GM12878 (cell line): Measurements from ENCODE around the gene S100A16.

ENCODE experiments used
- CTCF ChIP-seq, 3 experiments: IDR thresholded peaks in 2 of 3; conservative IDR thresholded peaks in 1 of 3; 2 replicates each; pipeline ENCODE4 v1.5.1; 2011; ENCODE audit warnings: low read depth in 3 of 3, low read length in 3 of 3, mild to moderate bottlenecking in 3 of 3, control low read depth in 2 of 3, moderate library complexity in 2 of 3, inconsistent platforms in 1 of 3, mixed read lengths in 1 of 3; ENCODE audit not compliant: control insufficient read depth in 2 of 3, insufficient read depth in 1 of 3; ENCODE audit errors: extremely low read depth in 1 of 3
- FOXK2 ChIP-seq: fragments of 450-650 bp; IDR thresholded peaks from 2 replicates; pipeline ENCODE4 v1.6.1; 2017; ENCODE audit warnings: mild to moderate bottlenecking, moderate library complexity
- KDM1A ChIP-seq: fragments of 200-600 bp; sonication (generic); IDR thresholded peaks from 2 replicates; pipeline ENCODE4 v1.6.1; 2016; ENCODE audit warnings: borderline replicate concordance
- NFYB ChIP-seq: IDR thresholded peaks from 2 replicates; pipeline ENCODE4 v1.6.1; 2011; ENCODE audit warnings: low read depth, mild to moderate bottlenecking, low read length, improper control_type of control experiment, moderate library complexity; ENCODE audit not compliant: insufficient read depth
- POLR2A ChIP-seq: IDR thresholded peaks from 2 replicates; pipeline ENCODE4 v1.6.1; 2011; ENCODE audit warnings: low read depth, mild to moderate bottlenecking, low read length
- ZNF622 ChIP-seq: fragments of 450-650 bp; IDR thresholded peaks from 2 replicates; pipeline ENCODE4 v1.6.1; 2017; ENCODE audit warnings: mild to moderate bottlenecking, inconsistent platforms

GRCh38 chr1:153583976-153584375 lies 29.0 kb downstream of the S100A16 start:
- TF ChIP-seq ZNF622 (no peak), POLR2A (no peak), CTCF (IDR thresholded peaks at IDR 0.05 in 2 of 3, conservative IDR thresholded peaks at IDR 0.05 in 1 of 3; ENCODE audit: control insufficient read depth in 2 of 3, extremely low read depth in 1 of 3, insufficient read depth in 1 of 3, low read depth in 3 of 3, low read length in 3 of 3) (no peak), NFYB (no peak), KDM1A (no peak), FOXK2 (no peak)
